Osteocyte (in vitro differentiated cells): ENCODE results near the gene FBXO40. TPM values are rescaled to one million over a fixed set of nuclear protein-coding genes. Genes with fewer than 3 reads are reported as not detected.

Experiments
- DNase-seq: peaks from one replicate; pipeline ENCODE4 v3.0.0; 2021; ENCODE audit warnings: mixed read lengths; ENCODE audit not compliant: unreplicated experiment; ENCODE audit errors: extremely low spot score
- H3K27ac Mint-ChIP-seq: one replicate; pipeline ENCODE4 v1.8.0; 2021; ENCODE audit warnings: mild to moderate bottlenecking, mixed read lengths; ENCODE audit not compliant: unreplicated experiment
- H3K27me3 Mint-ChIP-seq: one replicate; pipeline ENCODE4 v1.8.0; 2021; ENCODE audit warnings: mixed read lengths; ENCODE audit not compliant: unreplicated experiment
- H3K36me3 Mint-ChIP-seq: one replicate; pipeline ENCODE4 v1.8.0; 2021; ENCODE audit warnings: mixed read lengths; ENCODE audit not compliant: unreplicated experiment
- H3K4me1 Mint-ChIP-seq: one replicate; pipeline ENCODE4 v1.8.0; 2021; ENCODE audit warnings: mixed read lengths; ENCODE audit not compliant: unreplicated experiment
- H3K4me3 Mint-ChIP-seq: one replicate; pipeline ENCODE4 v1.8.0; 2021; ENCODE audit warnings: mild to moderate bottlenecking, moderate library complexity, mixed read lengths; ENCODE audit not compliant: unreplicated experiment
- H3K9me3 Mint-ChIP-seq: one replicate; pipeline ENCODE4 v1.8.0; 2021; ENCODE audit warnings: mixed read lengths; ENCODE audit not compliant: unreplicated experiment
- CTCF ChIP-seq: fragments of 200-600 bp; sonication (generic); IDR thresholded peaks from 2 replicates; pipeline ENCODE4 v1.5.0; 2021; ENCODE audit warnings: antibody characterized with exemption, mild to moderate bottlenecking, moderate library complexity
- total RNA-seq: library from RNA; stranded (reverse); gene quantifications from 2 replicates; pipeline ENCODE4 v1.2.1, GENCODE V29; 2021

FBXO40 gene
- total RNA-seq, 1 donor from 2014 or later, result not detected

- H3K36me3 Mint-ChIP-seq, result no peaks in the 10 kb centered on the region
- H3K27me3 Mint-ChIP-seq, result peaks cover 4% of the 10 kb centered on the region
- H3K4me3 Mint-ChIP-seq, result no peak overlapping the region
These were observed 36.4 kb downstream of the FBXO40 start for GRCh38 chr3:121629601-121630000.

GRCh38 chr3:121630355-121630754 is 37.2 kb downstream of the FBXO40 start:
- H3K36me3 Mint-ChIP-seq, result no peaks in the 10 kb centered on the region
- no peak overlapping the region for H3K4me3 Mint-ChIP-seq
- no peak for TF ChIP-seq CTCF
- peak; percentile 32 for DNase-seq
- peaks cover 4% of the 10 kb centered on the region for H3K27me3 Mint-ChIP-seq
- H3K9me3 Mint-ChIP-seq, result no peaks in the 10 kb centered on the region
- no peaks in the 10 kb centered on the region for H3K4me1 Mint-ChIP-seq
- H3K27ac Mint-ChIP-seq, result no peak overlapping the region

More at GRCh38 chr3:121629601-121630000, 36.4 kb downstream of the FBXO40 start:
- Mint-ChIP-seq H3K4me1 (no peaks in the 10 kb centered on the region), H3K27ac (no peak overlapping the region), H3K9me3 (no peaks in the 10 kb centered on the region)
- peak; percentile 32 for DNase-seq
- no peak for TF ChIP-seq CTCF

- no peak overlapping the region for H3K27ac Mint-ChIP-seq
- H3K9me3 Mint-ChIP-seq, result no peaks in the 10 kb centered on the region
- H3K36me3 Mint-ChIP-seq, result no peaks in the 10 kb centered on the region
- H3K4me1 Mint-ChIP-seq, result no peaks in the 10 kb centered on the region
- H3K27me3 Mint-ChIP-seq, result peaks cover 3% of the 10 kb centered on the region
- no peak for TF ChIP-seq CTCF
- no peak for DNase-seq
- H3K4me3 Mint-ChIP-seq, result no peak overlapping the region
These were observed 44.7 kb downstream of the FBXO40 start for GRCh38 chr3:121637922-121638321.

- TF ChIP-seq CTCF, result no peak
- Mint-ChIP-seq H3K4me1 (no peaks in the 10 kb centered on the region), H3K9me3 (no peaks in the 10 kb centered on the region), H3K27me3 (peaks cover 5% of the 10 kb centered on the region), H3K27ac (no peak overlapping the region), H3K4me3 (no peak overlapping the region), H3K36me3 (no peaks in the 10 kb centered on the region)
- no peak for DNase-seq
These were observed 47.9 kb downstream of the FBXO40 start for GRCh38 chr3:121641127-121641526.

GRCh38 chr3:121642601-121643314 is 49.6 kb downstream of the FBXO40 start:
- no peak overlapping the region for H3K27ac Mint-ChIP-seq
- H3K36me3 Mint-ChIP-seq, result no peaks in the 10 kb centered on the region
- H3K4me1 Mint-ChIP-seq, result no peaks in the 10 kb centered on the region
- no peak overlapping the region for H3K4me3 Mint-ChIP-seq
- H3K27me3 Mint-ChIP-seq, result peaks cover 2% of the 10 kb centered on the region
- TF ChIP-seq CTCF, result no peak
- no peaks in the 10 kb centered on the region for H3K9me3 Mint-ChIP-seq
- DNase-seq, result no peak
